Dendritic cell treated with granulocyte-macrophage colony-stimulating factor and Interleukin-4, amounts not matched to agents 40 ng/mL and 50 ng/mL, for 4 days (primary cell): Measurements from ENCODE around the gene LSS.
"Not testable (repeated sequence)": the region's sequence is repeated elsewhere in the genome, so short reads cannot be mapped to it uniquely, and the experiment has no call there.

Experiments
- H3K27ac Mint-ChIP-seq: one replicate; pipeline ENCODE4 v1.8.0; 2022; ENCODE audit warnings: mild to moderate bottlenecking, mixed read lengths
- H3K27me3 Mint-ChIP-seq: one replicate; pipeline ENCODE4 v1.8.0; 2022; ENCODE audit warnings: mild to moderate bottlenecking, mixed read lengths
- H3K36me3 Mint-ChIP-seq: one replicate; pipeline ENCODE4 v1.8.0; 2022; ENCODE audit warnings: low read depth, mixed read lengths
- H3K4me1 Mint-ChIP-seq: one replicate; pipeline ENCODE4 v1.8.0; 2022; ENCODE audit warnings: low read depth, mixed read lengths
- H3K4me3 Mint-ChIP-seq: one replicate; pipeline ENCODE4 v1.8.0; 2022; ENCODE audit warnings: mild to moderate bottlenecking, moderate library complexity, mixed read lengths
- H3K9me3 Mint-ChIP-seq: one replicate; pipeline ENCODE4 v1.8.0; 2022; ENCODE audit warnings: mixed read lengths
- intact Hi-C: fragments of 100-400 bp; cut with micrococcal nuclease; formaldehyde crosslinking; loops from one replicate; pipeline ENCODE4 v1.15.0; 2022

Gene LSS

GRCh38 chr21:46253610-46254124 is 25.1 kb upstream of the LSS start:
- no peaks in the 10 kb centered on the region for H3K27me3 Mint-ChIP-seq
- H3K4me3 Mint-ChIP-seq = no peak overlapping the region
- H3K4me1 Mint-ChIP-seq = peaks cover 10% of the 10 kb centered on the region
- no peaks in the 10 kb centered on the region for H3K9me3 Mint-ChIP-seq
- intact Hi-C loops = no loop called here
- H3K36me3 Mint-ChIP-seq = peaks cover 100% of the 10 kb centered on the region
- peak overlapping the region; percentile 11 for H3K27ac Mint-ChIP-seq

- H3K36me3 Mint-ChIP-seq = peaks cover 100% of the 10 kb centered on the region
- H3K27ac Mint-ChIP-seq = no peak overlapping the region
- H3K9me3 Mint-ChIP-seq = no peaks in the 10 kb centered on the region
- intact Hi-C loops = no loop called here
- H3K4me3 Mint-ChIP-seq = no peak overlapping the region
- no peaks in the 10 kb centered on the region for H3K27me3 Mint-ChIP-seq
- peaks cover 10% of the 10 kb centered on the region for H3K4me1 Mint-ChIP-seq
These were observed 24.3 kb upstream of the LSS start for GRCh38 chr21:46252840-46253239.

- H3K36me3 Mint-ChIP-seq = peaks cover 99% of the 10 kb centered on the region
- no peak overlapping the region for H3K27ac Mint-ChIP-seq
- peaks cover 10% of the 10 kb centered on the region for H3K4me1 Mint-ChIP-seq
- H3K9me3 Mint-ChIP-seq = no peaks in the 10 kb centered on the region
- H3K4me3 Mint-ChIP-seq = no peak overlapping the region
- no peaks in the 10 kb centered on the region for H3K27me3 Mint-ChIP-seq
- intact Hi-C loops = no loop called here
These were observed 21.7 kb upstream of the LSS start for GRCh38 chr21:46250146-46250725.

- no peak overlapping the region for H3K27ac Mint-ChIP-seq
- intact Hi-C loops = no loop called here
- H3K9me3 Mint-ChIP-seq = no peaks in the 10 kb centered on the region
- no peaks in the 10 kb centered on the region for H3K27me3 Mint-ChIP-seq
- no peak overlapping the region for H3K4me3 Mint-ChIP-seq
- peaks cover 99% of the 10 kb centered on the region for H3K36me3 Mint-ChIP-seq
- H3K4me1 Mint-ChIP-seq = peaks cover 2% of the 10 kb centered on the region
These were observed 20.3 kb upstream of the LSS start for GRCh38 chr21:46248827-46249226.

GRCh38 chr21:46248422-46248782 is 19.8 kb upstream of the LSS start:
- H3K4me1 Mint-ChIP-seq = no peaks in the 10 kb centered on the region
- H3K4me3 Mint-ChIP-seq = no peak overlapping the region
- no peaks in the 10 kb centered on the region for H3K9me3 Mint-ChIP-seq
- peaks cover 99% of the 10 kb centered on the region for H3K36me3 Mint-ChIP-seq
- intact Hi-C loops = no loop called here
- no peak overlapping the region for H3K27ac Mint-ChIP-seq
- H3K27me3 Mint-ChIP-seq = no peaks in the 10 kb centered on the region

- Mint-ChIP-seq H3K4me3 (no peak overlapping the region), H3K27me3 (no peaks in the 10 kb centered on the region), H3K27ac (no peak overlapping the region), H3K36me3 (peaks cover 99% of the 10 kb centered on the region), H3K4me1 (no peaks in the 10 kb centered on the region), H3K9me3 (no peaks in the 10 kb centered on the region)
- intact Hi-C loops = no loop called here
These were observed 19.3 kb upstream of the LSS start for GRCh38 chr21:46247699-46248421.

GRCh38 chr21:46246345-46246744 is 17.8 kb upstream of the LSS start:
- intact Hi-C loops = no loop called here
- no peak overlapping the region for H3K4me3 Mint-ChIP-seq
- H3K9me3 Mint-ChIP-seq = no peaks in the 10 kb centered on the region
- peaks cover 97% of the 10 kb centered on the region for H3K36me3 Mint-ChIP-seq
- H3K27me3 Mint-ChIP-seq = no peaks in the 10 kb centered on the region
- no peak overlapping the region for H3K27ac Mint-ChIP-seq
- no peaks in the 10 kb centered on the region for H3K4me1 Mint-ChIP-seq

GRCh38 chr21:46245213-46245915 is 16.8 kb upstream of the LSS start:
- Mint-ChIP-seq H3K27me3 (no peaks in the 10 kb centered on the region), H3K27ac (no peak overlapping the region), H3K4me3 (no peak overlapping the region), H3K9me3 (no peaks in the 10 kb centered on the region), H3K4me1 (no peaks in the 10 kb centered on the region), H3K36me3 (peaks cover 97% of the 10 kb centered on the region)
- intact Hi-C loops = no loop called here

GRCh38 chr21:46244602-46245001 is 16.0 kb upstream of the LSS start:
- no peak overlapping the region for H3K4me3 Mint-ChIP-seq
- intact Hi-C loops = no loop called here
- no peaks in the 10 kb centered on the region for H3K27me3 Mint-ChIP-seq
- no peaks in the 10 kb centered on the region for H3K9me3 Mint-ChIP-seq
- H3K4me1 Mint-ChIP-seq = no peaks in the 10 kb centered on the region
- H3K36me3 Mint-ChIP-seq = peaks cover 97% of the 10 kb centered on the region
- H3K27ac Mint-ChIP-seq = no peak overlapping the region

- Mint-ChIP-seq H3K4me3 (no peak overlapping the region), H3K9me3 (no peaks in the 10 kb centered on the region), H3K27me3 (no peaks in the 10 kb centered on the region), H3K27ac (no peak overlapping the region), H3K36me3 (peaks cover 97% of the 10 kb centered on the region), H3K4me1 (no peaks in the 10 kb centered on the region)
- intact Hi-C loops = no loop called here
These were observed 15.4 kb upstream of the LSS start for GRCh38 chr21:46243960-46244361.

- no peaks in the 10 kb centered on the region for H3K27me3 Mint-ChIP-seq
- peaks cover 97% of the 10 kb centered on the region for H3K36me3 Mint-ChIP-seq
- no peaks in the 10 kb centered on the region for H3K9me3 Mint-ChIP-seq
- intact Hi-C loops = no loop called here
- no peak overlapping the region for H3K4me3 Mint-ChIP-seq
- no peak overlapping the region for H3K27ac Mint-ChIP-seq
- no peaks in the 10 kb centered on the region for H3K4me1 Mint-ChIP-seq
These were observed 14.8 kb upstream of the LSS start for GRCh38 chr21:46243325-46243724.

- H3K36me3 Mint-ChIP-seq = peaks cover 88% of the 10 kb centered on the region
- H3K27me3 Mint-ChIP-seq, H3K4me1 Mint-ChIP-seq, H3K27ac Mint-ChIP-seq, intact Hi-C loops, H3K4me3 Mint-ChIP-seq, H3K9me3 Mint-ChIP-seq: not testable (repeated sequence)
These were observed 13.0 kb upstream of the LSS start for GRCh38 chr21:46241577-46241976.

GRCh38 chr21:46239817-46240325 is 11.3 kb upstream of the LSS start:
- H3K9me3 Mint-ChIP-seq = no peaks in the 10 kb centered on the region
- no peak overlapping the region for H3K27ac Mint-ChIP-seq
- peaks cover 88% of the 10 kb centered on the region for H3K36me3 Mint-ChIP-seq
- H3K4me3 Mint-ChIP-seq = no peak overlapping the region
- H3K27me3 Mint-ChIP-seq = no peaks in the 10 kb centered on the region
- H3K4me1 Mint-ChIP-seq = no peaks in the 10 kb centered on the region
- intact Hi-C loops = no loop called here

- H3K4me1 Mint-ChIP-seq = no peaks in the 10 kb centered on the region
- H3K27me3 Mint-ChIP-seq = no peaks in the 10 kb centered on the region
- no peak overlapping the region for H3K27ac Mint-ChIP-seq
- no peaks in the 10 kb centered on the region for H3K9me3 Mint-ChIP-seq
- H3K36me3 Mint-ChIP-seq = peaks cover 88% of the 10 kb centered on the region
- H3K4me3 Mint-ChIP-seq = no peak overlapping the region
- intact Hi-C loops = no loop called here
These were observed 8.9 kb upstream of the LSS start for GRCh38 chr21:46237474-46237873.
